Panc1 (cell line): Measurements from ENCODE around the gene OLFML1. TPM values are rescaled to one million over a fixed set of nuclear protein-coding genes. Genes with fewer than 3 reads are reported as not detected.

Experiments
- ATAC-seq: fragments of 200-7000 bp; cut with Tn5 transposase; 2 replicates; pipeline ENCODE4 v1.9.1; 2020; ENCODE audit warnings: mild to moderate bottlenecking, moderate library complexity
- BruUV-seq: library from RNA; stranded (reverse); fragments of 400-500 nt; replicated peaks from 2 replicates; lab custom pipeline; 2021; lab: Mats Ljungman, UMichigan
- CTCF ChIA-PET: fragments of 300-600 bp; sonication (Branson Sonifier 250); formaldehyde crosslinking; loops from one replicate; lab custom pipeline; 2022; ENCODE audit warnings: antibody characterized with exemption; lab: Charles Lee
- POLR2A ChIA-PET: fragments of 300-600 bp; sonication (Branson Sonifier 250); formaldehyde crosslinking; loops from one replicate; lab custom pipeline; 2022; ENCODE audit warnings: antibody characterized with exemption; lab: Charles Lee
- DNase-seq: peaks from one replicate; pipeline ENCODE4 v3.0.0-alpha.2; 2010; ENCODE audit warnings: low read depth, low spot score
- H3K27ac ChIP-seq: 2 replicates; pipeline ENCODE4 v1.5.1; 2011; ENCODE audit warnings: mild to moderate bottlenecking, low read length, inconsistent platforms
- H3K27me3 ChIP-seq: fragments of 200-500 bp; sonication (Bioruptor generic); 2 replicates; pipeline ENCODE4 v1.6.0; 2014; ENCODE audit warnings: low read length, inconsistent platforms; ENCODE audit not compliant: control insufficient read depth, insufficient read depth
- H3K36me3 ChIP-seq: fragments of 200-500 bp; sonication (Bioruptor generic); 2 replicates; pipeline ENCODE4 v1.5.1; 2014; ENCODE audit warnings: inconsistent platforms, mild to moderate bottlenecking, low read length, moderate library complexity; ENCODE audit not compliant: control insufficient read depth, insufficient read depth
- H3K4me1 ChIP-seq: 2 replicates; pipeline ENCODE4 v1.5.1; 2011; ENCODE audit warnings: inconsistent platforms, mild to moderate bottlenecking, low read length, moderate library complexity; ENCODE audit not compliant: control insufficient read depth, insufficient read depth
- H3K4me3 ChIP-seq, 2 experiments: 2 replicates each; pipeline ENCODE4 v1.5.1; 2011 to 2012; ENCODE audit warnings: low read depth in 2 of 2, low read length in 2 of 2, mild to moderate bottlenecking in 2 of 2, inconsistent platforms in 1 of 2, moderate library complexity in 1 of 2
- H3K9me3 ChIP-seq: fragments of 200-500 bp; sonication (Bioruptor generic); 2 replicates; pipeline ENCODE4 v1.5.1; 2014; ENCODE audit warnings: low read depth, mild to moderate bottlenecking, inconsistent platforms, low read length, moderate library complexity; ENCODE audit not compliant: control insufficient read depth, insufficient read depth
- CTCF ChIP-seq: fragments of 450-650 bp; IDR thresholded peaks from 2 replicates; pipeline ENCODE4 v1.5.1; 2017; ENCODE audit warnings: mild to moderate bottlenecking
- POLR2AphosphoS5 ChIP-seq: IDR thresholded peaks from 2 replicates; pipeline ENCODE4 v1.6.1; 2012; ENCODE audit warnings: mild to moderate bottlenecking, low read depth, low read length, moderate library complexity
- REST ChIP-seq, 2 experiments: IDR thresholded peaks; 2 replicates each; pipeline ENCODE4 v1.6.1; 2011 to 2012; ENCODE audit warnings: low read depth in 2 of 2, control low read depth in 1 of 2, low read length in 1 of 2, mild to moderate bottlenecking in 1 of 2, moderate library complexity in 1 of 2; ENCODE audit not compliant: insufficient read depth in 1 of 2
- SIN3A ChIP-seq: IDR thresholded peaks from 2 replicates; pipeline ENCODE4 v1.6.1; 2012; ENCODE audit warnings: low read depth, mild to moderate bottlenecking, low read length, moderate library complexity, borderline replicate concordance; ENCODE audit not compliant: insufficient read depth
- TCF7L2 ChIP-seq: IDR thresholded peaks from 2 replicates; pipeline ENCODE4 v1.6.1; 2011; ENCODE audit warnings: mild to moderate bottlenecking, low read depth, low read length, inconsistent platforms
- in situ Hi-C: cut with HindIII; loops from 2 replicates; pipeline ENCODE4 v1.10.0; 2016; ENCODE audit warnings: low sequenced_read_pairs, low pct_unique_long_range_greater_than_20kb
- intact Hi-C: fragments of 100-400 bp; cut with micrococcal nuclease; formaldehyde crosslinking; loops from one replicate; pipeline ENCODE4 v1.10.0; 2022; ENCODE audit not compliant: unreplicated experiment
- total RNA-seq: library from RNA; stranded (reverse); gene quantifications from one replicate; pipeline ENCODE4 v1.2.1, GENCODE V29; 2021; ENCODE audit not compliant: unreplicated experiment

Gene OLFML1
- total RNA-seq, 1 experiment from 2014 or later: not detected

GRCh38 chr11:7549681-7550080, 64.4 kb downstream of the OLFML1 start:
- intact Hi-C loops (no loop called here), in situ Hi-C loops (no loop called here)
- ChIA-PET POLR2A (no interaction called here), CTCF (interaction anchor here (0.6 to 0.7 kb wide), 2 partner anchors 539 to 1864 kb away, joined by 3 to 10 read pairs; no protein-coding TSS in a partner anchor)
- BruUV-seq: no TSS peak
- Histone ChIP-seq H3K9me3 (no peaks in the 10 kb centered on the region), H3K27ac (no peak overlapping the region), H3K27me3 (no peaks in the 10 kb centered on the region), H3K4me1 (no peaks in the 10 kb centered on the region), H3K36me3 (no peaks in the 10 kb centered on the region), H3K4me3 (no peak overlapping the region)
- TF ChIP-seq POLR2AphosphoS5: no peak
- no peak for TF ChIP-seq REST (IDR thresholded peaks at IDR 0.05; ENCODE audit: insufficient read depth in 1 of 2, low read depth in 2 of 2, low read length in 1 of 2)
- TF ChIP-seq TCF7L2: no peak
- TF ChIP-seq CTCF: no peak
- no peak for TF ChIP-seq SIN3A
- ATAC-seq (no peak), DNase-seq (no peak)

GRCh38 chr11:7551571-7551970, 66.3 kb downstream of the OLFML1 start:
- no peak for ATAC-seq
- ChIA-PET CTCF (no interaction called here), POLR2A (no interaction called here)
- no peaks in the 10 kb centered on the region for H3K9me3 ChIP-seq
- intact Hi-C loops (no loop called here), in situ Hi-C loops (no loop called here)
- no peak overlapping the region for H3K27ac ChIP-seq
- H3K27me3 ChIP-seq: no peaks in the 10 kb centered on the region
- H3K4me3 ChIP-seq: no peak overlapping the region
- H3K36me3 ChIP-seq: no peaks in the 10 kb centered on the region
- no peaks in the 10 kb centered on the region for H3K4me1 ChIP-seq
- BruUV-seq: no TSS peak
- no peak for DNase-seq
- no peak for TF ChIP-seq TCF7L2

- intact Hi-C loops: no loop called here
- Histone ChIP-seq H3K4me1 (no peaks in the 10 kb centered on the region), H3K36me3 (no peaks in the 10 kb centered on the region), H3K27ac (no peak overlapping the region), H3K27me3 (no peaks in the 10 kb centered on the region), H3K9me3 (no peaks in the 10 kb centered on the region), H3K4me3 (no peak overlapping the region)
- ChIA-PET POLR2A (no interaction called here), CTCF (no interaction called here)
- in situ Hi-C loops: no loop called here
- BruUV-seq: no TSS peak
- DNase-seq (no peak), ATAC-seq (no peak)
- TF ChIP-seq CTCF: no peak
- TF ChIP-seq POLR2AphosphoS5: no peak
- TF ChIP-seq REST (IDR thresholded peaks at IDR 0.05; ENCODE audit: insufficient read depth in 1 of 2, low read depth in 2 of 2, low read length in 1 of 2): no peak
- no peak for TF ChIP-seq SIN3A
- TF ChIP-seq TCF7L2: no peak
Observed at GRCh38 chr11:7552666-7553065, 67.4 kb downstream of the OLFML1 start.
